HCT116 (cell line): ENCODE measurements around the gene SLC22A7. TPM values are rescaled to one million over a fixed set of nuclear protein-coding genes. Genes with fewer than 3 reads are reported as not detected.

Source experiments
- ATAC-seq: fragments of 200-7000 bp; cut with Tn5 transposase; 2 replicates; pipeline ENCODE4 v1.9.1; 2020; ENCODE audit warnings: mild to moderate bottlenecking, moderate library complexity
- BruUV-seq: library from RNA; stranded (reverse); fragments of 400-500 nt; replicated peaks from 2 replicates; lab custom pipeline; 2021; lab: Mats Ljungman, UMichigan
- CTCF ChIA-PET: fragments of 300-600 bp; sonication (Branson Sonifier 250); formaldehyde crosslinking; loops from one replicate; lab custom pipeline; 2021; ENCODE audit warnings: antibody characterized with exemption; lab: Charles Lee
- POLR2A ChIA-PET: fragments of 300-600, 350-600 bp; sonication (Branson Sonifier 250); formaldehyde crosslinking; loops from one replicate; lab custom pipeline; 2021; ENCODE audit warnings: antibody characterized with exemption; lab: Charles Lee
- RAD21 ChIA-PET, 2 experiments: fragments of 300-600 bp; sonication (Branson Sonifier 250); formaldehyde crosslinking; loops; one replicate each; lab custom pipeline; 2023; ENCODE audit warnings: low total read pairs in 2 of 2; ENCODE audit not compliant: uncharacterized antibody in 2 of 2, unreplicated experiment in 2 of 2, low non-redundant PET in 1 of 2; lab: Charles Lee
- DNase-seq: peaks from one replicate; pipeline ENCODE4 v3.0.0-alpha.2; 2010; ENCODE audit warnings: low read depth, low spot score
- H2AFZ ChIP-seq: fragments of 200-600 bp; shearing (Covaris generic), sonication (generic); 2 replicates; pipeline ENCODE4 v1.6.1; 2017; ENCODE audit warnings: low read depth, mixed run types, mixed read lengths, antibody characterized with exemption, low read length; ENCODE audit not compliant: poor library complexity, severe bottlenecking
- H3K27ac ChIP-seq: 2 replicates; pipeline ENCODE4 v1.5.1; 2012; ENCODE audit warnings: low read depth, low read length
- H3K27me3 ChIP-seq: fragments of 200-600 bp; sonication (generic); 2 replicates; pipeline ENCODE4 v1.6.1; 2016; ENCODE audit warnings: mixed run types, low read length, mixed read lengths; ENCODE audit not compliant: insufficient read depth
- H3K36me3 ChIP-seq, 2 experiments: fragments of 200-500 bp in 1 of 2; fragments of 200-600 bp in 1 of 2; sonication (Bioruptor generic) in 1 of 2; sonication (generic) in 1 of 2; 2 replicates each; pipeline versions ENCODE4 v1.5.1 to v1.6.1; 2014 to 2016; ENCODE audit warnings: low read length in 2 of 2, inconsistent platforms in 1 of 2, mixed read lengths in 1 of 2, mixed run types in 1 of 2; ENCODE audit not compliant: insufficient read depth in 2 of 2, control insufficient read depth in 1 of 2
- H3K4me1 ChIP-seq, 2 experiments: fragments of 200-600 bp in 1 of 2; sonication (generic) in 1 of 2; 2 replicates each; pipeline versions ENCODE4 v1.5.1 to v1.6.1; 2012 to 2017; ENCODE audit warnings: low read length in 2 of 2, inconsistent platforms in 1 of 2, mild to moderate bottlenecking in 1 of 2, mixed read lengths in 1 of 2, mixed run types in 1 of 2, moderate library complexity in 1 of 2; ENCODE audit not compliant: insufficient read depth in 2 of 2, control insufficient read depth in 1 of 2
- H3K4me2 ChIP-seq: fragments of 200-600 bp; sonication (generic); 2 replicates; pipeline ENCODE4 v1.6.1; 2017; ENCODE audit warnings: mixed run types, low read length, mixed read lengths
- H3K4me3 ChIP-seq, 2 experiments: fragments of 200-600 bp in 1 of 2; sonication (generic) in 1 of 2; replicated peaks in 1 of 2; 2 replicates each; pipeline ENCODE4 v1.5.1; 2011 to 2016; ENCODE audit warnings: low read length in 2 of 2, control low read depth in 1 of 2, low read depth in 1 of 2, mild to moderate bottlenecking in 1 of 2, mixed read lengths in 1 of 2, mixed run types in 1 of 2
- H3K79me2 ChIP-seq: fragments of 200-600 bp; sonication (generic); 2 replicates; pipeline ENCODE4 v1.6.1; 2017; ENCODE audit warnings: mild to moderate bottlenecking, mixed run types, low read length, moderate library complexity, mixed read lengths; ENCODE audit not compliant: insufficient read depth
- H3K9ac ChIP-seq: fragments of 200-600 bp; sonication (generic); 2 replicates; pipeline ENCODE4 v1.6.1; 2016; ENCODE audit warnings: low read length, mixed read lengths
- H3K9me2 ChIP-seq: fragments of 200-600 bp; sonication (generic), shearing (Covaris generic); 2 replicates; pipeline ENCODE4 v1.6.1; 2017; ENCODE audit warnings: mixed run types, mild to moderate bottlenecking, moderate library complexity; ENCODE audit not compliant: insufficient read depth
- H3K9me3 ChIP-seq, 2 experiments: fragments of 200-500 bp in 1 of 2; fragments of 200-600 bp in 1 of 2; sonication (Bioruptor generic) in 1 of 2; sonication (generic) in 1 of 2; 2 replicates each; pipeline ENCODE4 v1.6.1; 2014 to 2017; ENCODE audit warnings: low read length in 2 of 2, mixed read lengths in 2 of 2, inconsistent platforms in 1 of 2, low read depth in 1 of 2, mild to moderate bottlenecking in 1 of 2, mixed run types in 1 of 2, moderate library complexity in 1 of 2; ENCODE audit not compliant: control insufficient read depth in 1 of 2, insufficient read depth in 1 of 2
- H4K20me1 ChIP-seq: fragments of 200-600 bp; sonication (generic), shearing (Covaris generic); 2 replicates; pipeline ENCODE4 v1.6.1; 2017; ENCODE audit warnings: mixed run types, mild to moderate bottlenecking, moderate library complexity; ENCODE audit not compliant: insufficient read depth
- CBX3 ChIP-seq: IDR thresholded peaks from 2 replicates; pipeline ENCODE4 v1.6.1; 2012; ENCODE audit warnings: low read depth
- EGR1 ChIP-seq: IDR thresholded peaks from 2 replicates; pipeline ENCODE4 v1.6.1; 2012; ENCODE audit warnings: low read depth
- ELF1 ChIP-seq: IDR thresholded peaks from 2 replicates; pipeline ENCODE4 v1.6.1; 2012; ENCODE audit warnings: low read depth, borderline replicate concordance
- EZH2 ChIP-seq: fragments of 200-600 bp; sonication (generic); IDR thresholded peaks from 2 replicates; pipeline ENCODE4 v1.6.1; 2017; ENCODE audit warnings: antibody characterized with exemption, mixed run types
- EZH2phosphoT487 ChIP-seq: fragments of 200-600 bp; IDR thresholded peaks from 2 replicates; pipeline ENCODE4 v1.6.1; 2018; ENCODE audit warnings: antibody characterized with exemption, borderline replicate concordance
- FOSL1 ChIP-seq: IDR thresholded peaks from 2 replicates; pipeline ENCODE4 v1.6.1; 2012; ENCODE audit warnings: low read depth
- POLR2A ChIP-seq: IDR thresholded peaks from 2 replicates; pipeline ENCODE4 v1.7.0; 2011; ENCODE audit warnings: borderline replicate concordance; ENCODE audit not compliant: insufficient read depth, insufficient read length; ENCODE audit errors: extremely low read depth
- RAD21 ChIP-seq: IDR thresholded peaks from 2 replicates; pipeline ENCODE4 v1.6.1; 2012; ENCODE audit warnings: low read depth, mild to moderate bottlenecking
- REST ChIP-seq: IDR thresholded peaks from 2 replicates; pipeline ENCODE4 v1.6.1; 2012; ENCODE audit warnings: low read depth
- SP1 ChIP-seq: IDR thresholded peaks from 2 replicates; pipeline ENCODE4 v1.6.1; 2012; ENCODE audit warnings: low read depth
- SRF ChIP-seq: IDR thresholded peaks from 2 replicates; pipeline ENCODE4 v1.6.1; 2012; ENCODE audit warnings: low read depth
- ZBTB33 ChIP-seq: IDR thresholded peaks from 2 replicates; pipeline ENCODE4 v1.6.1; 2011; ENCODE audit warnings: mild to moderate bottlenecking, low read length, moderate library complexity; ENCODE audit not compliant: insufficient replicate concordance; ENCODE audit errors: extremely low read depth
- ZNF274 ChIP-seq: fragments of 200-500 bp; sonication (Bioruptor generic); IDR thresholded peaks from 2 replicates; pipeline ENCODE4 v1.6.1; 2014; ENCODE audit warnings: mild to moderate bottlenecking, low read depth, low read length, inconsistent platforms
- intact Hi-C: fragments of 100-400 bp; cut with micrococcal nuclease; formaldehyde crosslinking; loops from 2 replicates; pipeline ENCODE4 v1.10.0; 2022
- total RNA-seq: library from RNA; stranded (reverse); gene quantifications from one replicate; pipeline ENCODE4 v1.2.1, GENCODE V29; 2021; ENCODE audit not compliant: unreplicated experiment

SLC22A7 gene
- total RNA-seq, 1 experiment from 2014 or later = not detected

GRCh38 chr6:43271103-43271815 lies 26.8 kb upstream of the SLC22A7 start (continued):
- TF ChIP-seq ZBTB33 = no peak
- TF ChIP-seq REST = no peak
- TF ChIP-seq RAD21 = no peak

- no peaks in the 10 kb centered on the region for H3K4me1 ChIP-seq
- no TSS peak for BruUV-seq
- CTCF ChIA-PET = interaction anchor here (0.9 kb wide), 1 partner anchor 9 kb away, joined by 3 read pairs; no protein-coding TSS in a partner anchor
- intact Hi-C loops = no loop called here
- no peak for DNase-seq
- no peaks in the 10 kb centered on the region for H3K27me3 ChIP-seq
- H3K27ac ChIP-seq = no peak overlapping the region
- no peak for ATAC-seq
- no peaks in the 10 kb centered on the region for H3K79me2 ChIP-seq
- H3K4me3 ChIP-seq = no peak overlapping the region
- RAD21 ChIA-PET = no interaction called here
- POLR2A ChIA-PET = no interaction called here
- H3K9me3 ChIP-seq = no peaks in the 10 kb centered on the region
- no peaks in the 10 kb centered on the region for H4K20me1 ChIP-seq
- H3K9me2 ChIP-seq = no peaks in the 10 kb centered on the region
- H3K36me3 ChIP-seq = no peaks in the 10 kb centered on the region
- H3K4me2 ChIP-seq = no peak overlapping the region
- H3K9ac ChIP-seq = no peak overlapping the region
- H2AFZ ChIP-seq = no peak overlapping the region
- TF ChIP-seq EGR1 (no peak), ELF1 (no peak), FOSL1 (no peak), EZH2phosphoT487 (no peak), EZH2 (no peak), SRF (no peak), SP1 (no peak), ZNF274 (no peak), RAD21 (no peak), CBX3 (no peak), POLR2A (no peak), ZBTB33 (no peak)
These were observed 26.1 kb upstream of the SLC22A7 start for GRCh38 chr6:43271944-43272343.
